ENCODE measurements around the gene CPTP.

The CPTP gene

DNA sequence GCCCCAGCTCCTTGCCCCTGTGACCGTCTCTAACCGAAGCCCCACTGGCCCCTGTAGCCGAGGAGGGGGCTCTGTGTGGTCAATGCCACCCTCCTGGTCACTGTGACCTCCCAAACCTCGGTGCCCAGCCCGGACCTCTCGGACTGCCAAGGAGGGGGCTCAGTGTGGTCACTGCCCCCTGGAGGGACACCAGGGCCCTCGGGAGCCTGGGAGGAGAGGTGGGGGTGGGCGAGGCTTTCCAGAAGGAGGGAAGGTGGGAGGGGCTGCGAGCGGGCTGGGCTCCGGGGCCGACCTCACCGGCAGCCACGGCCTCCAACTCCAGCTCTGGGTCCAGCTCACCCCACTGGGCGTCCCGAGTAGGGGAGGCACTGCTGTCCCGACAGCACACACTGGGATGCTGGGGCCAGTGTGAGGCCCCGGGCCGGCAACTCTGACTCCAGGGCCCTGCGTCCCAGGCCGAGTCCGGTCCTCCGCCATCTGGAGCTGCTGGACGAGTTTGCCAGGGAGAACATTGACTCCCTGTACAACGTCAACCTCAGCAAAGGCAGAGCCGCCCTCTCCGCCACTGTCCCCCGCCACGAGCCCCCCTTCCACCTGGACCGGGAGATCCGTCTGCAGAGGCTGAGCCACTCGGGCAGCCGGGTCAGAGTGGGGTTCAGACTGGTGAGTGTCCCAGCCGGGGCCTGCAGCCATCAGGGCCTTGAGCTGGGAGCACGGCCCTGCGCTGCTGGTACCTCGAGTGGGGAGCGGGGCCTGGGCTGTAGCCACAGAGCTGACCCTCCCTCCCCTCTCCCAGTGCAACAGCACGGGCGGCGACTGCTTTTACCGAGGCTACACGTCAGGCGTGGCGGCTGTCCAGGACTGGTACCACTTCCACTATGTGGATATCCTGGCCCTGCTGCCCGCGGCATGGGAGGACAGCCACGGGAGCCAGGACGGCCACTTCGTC is 38.0 kb upstream of the CPTP start:
- TF ChIP-seq GATA2 (IDR thresholded peaks at IDR 0.05; ENCODE audit: low read depth, low read length) (no peak), GATA3 (IDR thresholded peaks at IDR 0.05; ENCODE audit: low read depth, low read length) (no peak)

DNA sequence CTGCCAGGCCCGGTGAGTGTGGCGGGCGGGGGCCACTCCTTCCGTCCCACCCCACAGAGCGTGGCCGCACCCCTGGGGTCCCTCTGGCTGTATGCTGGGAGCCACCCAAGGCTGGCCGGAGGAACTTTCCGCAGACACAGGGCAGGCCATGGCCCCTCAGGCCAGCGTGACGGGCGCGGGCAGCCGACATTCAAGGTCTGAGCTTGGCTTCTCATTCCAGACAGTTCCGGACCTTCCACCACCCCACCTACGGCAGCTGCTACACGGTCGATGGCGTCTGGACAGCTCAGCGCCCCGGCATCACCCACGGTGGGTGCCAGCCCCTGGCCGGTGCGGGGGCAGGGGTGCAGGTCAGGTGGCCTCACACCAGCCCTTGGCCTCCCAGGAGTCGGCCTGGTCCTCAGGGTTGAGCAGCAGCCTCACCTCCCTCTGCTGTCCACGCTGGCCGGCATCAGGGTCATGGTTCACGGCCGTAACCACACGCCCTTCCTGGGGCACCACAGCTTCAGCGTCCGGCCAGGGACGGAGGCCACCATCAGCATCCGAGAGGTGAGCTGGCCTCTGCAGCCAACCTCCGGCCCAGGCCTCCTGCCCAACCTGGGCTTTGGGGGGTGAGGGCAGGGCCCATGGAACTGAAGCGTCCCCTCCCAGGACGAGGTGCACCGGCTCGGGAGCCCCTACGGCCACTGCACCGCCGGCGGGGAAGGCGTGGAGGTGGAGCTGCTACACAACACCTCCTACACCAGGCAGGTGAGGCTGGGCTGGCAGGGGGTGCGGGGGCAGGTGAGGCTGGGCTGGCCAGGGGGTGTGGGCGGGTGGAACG is 37.1 kb upstream of the CPTP start:
- no peak for TF ChIP-seq GATA2 (IDR thresholded peaks at IDR 0.05; ENCODE audit: low read depth, low read length)
- no peak for TF ChIP-seq GATA3 (IDR thresholded peaks at IDR 0.05; ENCODE audit: low read depth, low read length)

- TF ChIP-seq GATA2 (IDR thresholded peaks at IDR 0.05; ENCODE audit: low read depth, low read length) (no peak), GATA3 (IDR thresholded peaks at IDR 0.05; ENCODE audit: low read depth, low read length) (no peak)
Observed at GRCh38 chr1:1290238-1290731, 34.3 kb upstream of the CPTP start.

GRCh38 chr1:1291023-1291528 is 33.5 kb upstream of the CPTP start:
- TF ChIP-seq GATA3 (IDR thresholded peaks at IDR 0.05; ENCODE audit: low read depth, low read length) (no peak), GATA2 (IDR thresholded peaks at IDR 0.05; ENCODE audit: low read depth, low read length) (no peak)

GRCh38 chr1:1291548-1292441 is 32.8 kb upstream of the CPTP start:
- no peak for TF ChIP-seq GATA3 (IDR thresholded peaks at IDR 0.05; ENCODE audit: low read depth, low read length)
- no peak for TF ChIP-seq GATA2 (IDR thresholded peaks at IDR 0.05; ENCODE audit: low read depth, low read length)

GRCh38 chr1:1292442-1292779 is 32.2 kb upstream of the CPTP start:
- TF ChIP-seq GATA3 (IDR thresholded peaks at IDR 0.05; ENCODE audit: low read depth, low read length), result no peak
- TF ChIP-seq GATA2 (IDR thresholded peaks at IDR 0.05; ENCODE audit: low read depth, low read length), result no peak

DNA sequence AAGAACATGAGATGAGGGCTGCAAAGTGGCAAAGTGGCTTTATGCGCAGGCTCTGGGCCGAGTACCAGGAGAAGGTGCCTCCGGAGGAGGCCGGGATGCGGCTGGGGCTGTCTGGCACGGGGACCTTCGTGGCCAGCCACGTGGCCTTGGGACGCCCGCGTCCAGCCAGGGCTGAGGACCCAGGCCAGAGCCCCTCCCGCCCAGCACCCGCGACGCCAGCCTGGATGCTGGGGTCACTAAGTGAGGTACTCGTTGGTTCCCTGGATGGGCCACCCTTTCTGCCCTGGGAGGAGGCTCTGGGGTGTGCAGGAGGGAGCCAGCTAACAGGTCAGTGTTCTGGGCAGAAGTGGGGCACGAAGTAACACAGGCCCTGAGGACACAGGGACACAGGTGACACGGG is 31.8 kb upstream of the CPTP start:
- TF ChIP-seq GATA2 (IDR thresholded peaks at IDR 0.05; ENCODE audit: low read depth, low read length) (no peak), GATA3 (IDR thresholded peaks at IDR 0.05; ENCODE audit: low read depth, low read length) (no peak)

DNA sequence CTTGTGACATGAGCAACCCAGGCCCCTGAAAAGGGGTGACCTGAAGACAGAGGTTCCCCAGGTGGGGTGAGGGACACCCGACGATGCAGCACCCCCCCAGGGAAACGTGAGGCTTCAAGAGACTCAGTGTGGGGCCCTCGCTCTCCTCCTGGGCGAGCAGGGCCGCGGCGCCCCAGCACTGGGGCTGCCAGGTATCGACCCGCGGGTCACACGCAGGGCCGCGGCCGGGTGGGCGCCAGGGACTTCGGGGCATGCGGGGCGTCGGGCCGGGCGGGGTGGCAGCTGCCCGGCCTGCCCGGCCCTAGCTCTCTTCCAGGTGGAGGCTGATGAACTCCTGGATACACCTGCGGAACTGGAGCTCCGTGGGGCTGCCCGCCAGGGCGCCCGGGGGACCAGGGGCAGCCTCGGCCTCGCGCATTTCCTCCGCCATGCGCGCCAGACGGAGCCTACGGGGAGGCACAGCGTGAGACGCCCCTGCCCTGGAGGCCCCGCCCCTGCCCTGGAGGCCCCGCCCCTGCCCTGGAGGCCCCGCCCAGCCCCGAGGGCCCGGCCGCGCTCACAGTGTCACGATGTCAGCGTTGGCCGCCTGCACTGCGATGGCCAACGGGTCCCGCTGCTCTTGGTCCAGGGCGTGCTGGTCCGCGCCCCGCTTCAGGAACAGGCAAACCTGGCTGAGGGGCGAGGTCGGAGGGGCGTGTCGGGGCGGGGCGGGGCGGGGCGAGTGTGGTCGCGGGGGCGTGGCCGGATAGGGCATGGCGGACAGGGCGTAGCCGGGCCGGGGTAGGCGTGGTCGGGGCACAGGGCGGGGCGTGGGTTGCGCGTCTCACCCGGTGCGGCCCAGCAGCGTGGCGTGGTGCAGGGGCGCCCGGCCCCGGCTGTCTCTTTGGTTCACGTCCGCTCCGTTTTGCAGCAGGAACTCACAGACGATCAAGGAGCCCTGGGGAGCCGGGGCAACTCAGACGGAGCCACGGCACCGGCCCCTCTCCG is 31.0 kb upstream of the CPTP start:
- TF ChIP-seq GATA2 (IDR thresholded peaks at IDR 0.05; ENCODE audit: low read depth, low read length) (no peak), GATA3 (IDR thresholded peaks at IDR 0.05; ENCODE audit: low read depth, low read length) (no peak)

GRCh38 chr1:1294250-1294890 is 30.2 kb upstream of the CPTP start:
- no peak for TF ChIP-seq GATA2 (IDR thresholded peaks at IDR 0.05; ENCODE audit: low read depth, low read length)
- no peak for TF ChIP-seq GATA3 (IDR thresholded peaks at IDR 0.05; ENCODE audit: low read depth, low read length)

GRCh38 chr1:1295154-1295923 is 29.3 kb upstream of the CPTP start:
- TF ChIP-seq GATA3 (IDR thresholded peaks at IDR 0.05; ENCODE audit: low read depth, low read length) (no peak), GATA2 (IDR thresholded peaks at IDR 0.05; ENCODE audit: low read depth, low read length) (no peak)
